SK-N-SH treated with all-trans-retinoic acid at 6 μM for 48 hours (cell line): ENCODE data around the gene DNM2.
"Not testable (repeated sequence)": the region's sequence is repeated elsewhere in the genome, so short reads cannot be mapped to it uniquely, and the experiment has no call there.

Experiments used
- ATAC-seq: fragments of 200-7000 bp; cut with Tn5 transposase; 3 replicates; pipeline ENCODE4 v1.9.1; 2020; ENCODE audit warnings: mild to moderate bottlenecking, moderate library complexity
- ARNTL ChIP-seq: fragments of 450-650 bp; formaldehyde crosslinking; IDR thresholded peaks from 2 replicates; pipeline ENCODE4 v1.5.0; 2020; ENCODE audit warnings: low read depth, mild to moderate bottlenecking, moderate library complexity, borderline replicate concordance
- CREB5 ChIP-seq: fragments of 250-450 bp; sonication (Bioruptor Pico); IDR thresholded peaks from 2 replicates; pipeline ENCODE4 v1.5.1; 2020; ENCODE audit warnings: low read depth, mild to moderate bottlenecking, moderate library complexity
- CSDC2 ChIP-seq: fragments of 250-450 bp; sonication (Bioruptor Pico); IDR thresholded peaks from 2 replicates; pipeline ENCODE4 v1.5.0; 2020; ENCODE audit warnings: mild to moderate bottlenecking, moderate library complexity
- CSRNP3 ChIP-seq: fragments of 250-450 bp; sonication (Bioruptor Pico); IDR thresholded peaks from 2 replicates; pipeline ENCODE4 v1.5.1; 2021; ENCODE audit warnings: mild to moderate bottlenecking, moderate library complexity
- ESRRG ChIP-seq: fragments of 250-450 bp; sonication (Bioruptor Pico); IDR thresholded peaks from 2 replicates; pipeline ENCODE4 v1.6.1; 2021; ENCODE audit warnings: mild to moderate bottlenecking
- GLIS3 ChIP-seq: fragments of 250-450 bp; sonication (Bioruptor Pico); IDR thresholded peaks from 2 replicates; pipeline ENCODE4 v1.5.0; 2020; ENCODE audit warnings: mild to moderate bottlenecking, moderate library complexity
- ISL1 ChIP-seq: fragments of 250-450 bp; sonication (Bioruptor Pico); IDR thresholded peaks from 2 replicates; pipeline ENCODE4 v2.1.2; 2022; ENCODE audit warnings: mild to moderate bottlenecking, moderate library complexity
- OSR1 ChIP-seq: fragments of 250-450 bp; sonication (Bioruptor Pico); IDR thresholded peaks from 2 replicates; pipeline ENCODE4 v1.8.0; 2022; ENCODE audit warnings: moderate library complexity, mild to moderate bottlenecking, inconsistent platforms
- PATZ1 ChIP-seq: fragments of 250-450 bp; sonication (Bioruptor Pico); IDR thresholded peaks from 2 replicates; pipeline ENCODE4 v1.8.0; 2020; ENCODE audit warnings: mild to moderate bottlenecking, moderate library complexity, borderline replicate concordance
- POU6F1 ChIP-seq: fragments of 250-450 bp; sonication (Bioruptor Pico); IDR thresholded peaks from 2 replicates; pipeline ENCODE4 v1.8.0; 2021; ENCODE audit warnings: low read depth, mild to moderate bottlenecking, moderate library complexity, borderline replicate concordance
- PPARA ChIP-seq: fragments of 250-450 bp; sonication (Bioruptor Pico); IDR thresholded peaks from 2 replicates; pipeline ENCODE4 v1.5.0; 2020; ENCODE audit warnings: mild to moderate bottlenecking, borderline replicate concordance
- RARB ChIP-seq: fragments of 250-450 bp; sonication (Bioruptor Pico); IDR thresholded peaks from 2 replicates; pipeline ENCODE4 v1.8.0; 2021; ENCODE audit warnings: mild to moderate bottlenecking, moderate library complexity
- SNAI2 ChIP-seq: fragments of 250-450 bp; sonication (Bioruptor Pico); IDR thresholded peaks from 2 replicates; pipeline ENCODE4 v1.5.0; 2020; ENCODE audit warnings: mild to moderate bottlenecking, moderate library complexity
- TOX ChIP-seq: fragments of 250-450 bp; sonication (Bioruptor Pico); IDR thresholded peaks from 2 replicates; pipeline ENCODE4 v1.8.0; 2021; ENCODE audit warnings: mild to moderate bottlenecking, moderate library complexity, borderline replicate concordance
- ZC3H10 ChIP-seq: fragments of 250-450 bp; sonication (Bioruptor Pico); IDR thresholded peaks from 2 replicates; pipeline ENCODE4 v1.5.1; 2021; ENCODE audit warnings: mild to moderate bottlenecking, moderate library complexity
- ZFP3 ChIP-seq: fragments of 250-450 bp; sonication (Bioruptor Pico); IDR thresholded peaks from 2 replicates; pipeline ENCODE4 v1.5.0; 2020; ENCODE audit warnings: mild to moderate bottlenecking, moderate library complexity
- ZFP30 ChIP-seq: fragments of 450-650 bp; formaldehyde crosslinking; IDR thresholded peaks from 2 replicates; pipeline ENCODE4 v1.5.0; 2022; ENCODE audit warnings: mild to moderate bottlenecking, moderate library complexity
- ZNF565 ChIP-seq: fragments of 450-650 bp; formaldehyde crosslinking; conservative IDR thresholded peaks from 2 replicates; pipeline ENCODE4 v1.5.0; 2020; ENCODE audit warnings: low read depth, mild to moderate bottlenecking, moderate library complexity
- ZNF70 ChIP-seq: fragments of 450-650 bp; formaldehyde crosslinking; IDR thresholded peaks from 2 replicates; pipeline ENCODE4 v1.5.0; 2020; ENCODE audit warnings: mild to moderate bottlenecking, moderate library complexity
- ZNF8 ChIP-seq: fragments of 450-650 bp; formaldehyde crosslinking; IDR thresholded peaks from 2 replicates; pipeline ENCODE4 v1.5.0; 2020; ENCODE audit warnings: mild to moderate bottlenecking, moderate library complexity

Gene DNM2

DNA sequence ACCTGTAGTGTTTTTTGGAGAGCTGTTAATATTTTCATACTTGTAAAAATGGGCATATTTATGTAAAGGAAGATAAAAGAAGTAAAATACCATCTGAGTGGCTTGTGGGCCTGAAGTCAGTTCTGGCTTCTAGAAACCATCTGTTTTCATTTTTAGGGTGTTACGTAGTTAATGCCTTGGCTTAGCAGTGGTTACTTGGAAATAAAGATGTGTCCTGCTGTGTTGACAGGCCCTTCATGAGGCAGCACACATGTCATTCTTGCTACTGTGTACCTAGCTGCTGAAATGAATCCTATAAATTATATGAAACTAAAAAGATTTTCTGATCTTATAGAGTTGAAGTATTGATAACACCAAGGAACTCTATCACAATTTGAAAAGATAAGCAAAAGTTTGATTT is 47.7 kb upstream of the DNM2 start:
- ATAC-seq, result no peak
- no peak for TF ChIP-seq ZNF565 (CRISPR knock-in tag)
- no peak for TF ChIP-seq CREB5
- TF ChIP-seq ESRRG (CRISPR knock-in tag), result no peak
- TF ChIP-seq ZC3H10 (CRISPR knock-in tag), result no peak
- no peak for TF ChIP-seq RARB

DNA sequence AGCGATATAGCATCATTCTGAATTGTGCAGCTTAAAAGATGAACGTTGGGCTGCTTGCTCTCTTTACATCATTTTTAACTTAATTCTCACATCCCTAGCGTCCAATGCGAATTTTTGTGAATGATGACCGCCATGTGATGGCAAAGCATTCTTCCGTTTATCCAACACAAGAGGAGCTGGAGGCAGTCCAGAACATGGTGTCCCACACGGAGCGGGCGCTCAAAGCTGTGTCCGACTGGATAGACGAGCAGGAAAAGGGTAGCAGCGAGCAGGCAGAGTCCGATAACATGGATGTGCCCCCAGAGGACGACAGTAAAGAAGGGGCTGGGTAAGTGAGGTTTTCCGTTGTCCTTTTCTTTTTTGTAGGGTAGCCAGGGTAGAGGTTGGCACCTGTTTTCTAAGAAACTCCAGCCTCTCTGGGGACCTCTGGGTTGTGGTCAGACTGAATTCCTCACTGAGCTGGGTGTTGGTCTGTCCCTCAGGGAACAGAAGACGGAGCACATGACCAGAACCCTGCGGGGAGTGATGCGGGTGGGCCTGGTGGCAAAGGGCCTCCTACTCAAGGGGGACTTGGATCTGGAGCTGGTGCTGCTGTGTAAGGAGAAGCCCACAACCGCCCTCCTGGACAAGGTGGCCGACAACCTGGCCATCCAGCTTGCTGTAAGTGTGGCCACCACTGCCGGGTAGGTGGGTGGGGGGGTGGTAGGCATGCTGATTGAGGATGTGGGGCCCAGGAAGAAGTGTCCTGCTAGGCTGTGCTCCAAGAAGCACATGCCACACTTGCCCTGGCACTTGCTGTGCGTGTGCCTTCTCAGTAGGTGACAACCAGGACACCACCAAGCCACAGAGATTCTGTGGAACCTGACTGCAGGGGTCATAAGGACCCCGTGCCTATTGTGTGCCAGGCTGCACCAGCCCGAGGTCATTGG is 46.7 kb upstream of the DNM2 start:
- TF ChIP-seq CSRNP3 (CRISPR knock-in tag) (no peak), POU6F1 (no peak), OSR1 (CRISPR knock-in tag) (no peak), ARNTL (no peak), ZC3H10 (CRISPR knock-in tag) (no peak), ISL1 (CRISPR knock-in tag) (no peak), PPARA (no peak), RARB (no peak), PATZ1 (no peak), CSDC2 (CRISPR knock-in tag) (no peak), ZFP30 (no peak), ZNF565 (CRISPR knock-in tag) (no peak), ZNF8 (CRISPR knock-in tag) (no peak), SNAI2 (CRISPR knock-in tag) (no peak), GLIS3 (no peak), ESRRG (CRISPR knock-in tag) (no peak), CREB5 (no peak), TOX (CRISPR knock-in tag) (no peak), ZNF70 (no peak)
- no peak for ATAC-seq

- ATAC-seq, result not testable (repeated sequence)
Observed at GRCh38 chr19:10671922-10672321, 46.0 kb upstream of the DNM2 start.

GRCh38 chr19:10675214-10675613 is 42.7 kb upstream of the DNM2 start:
- not testable (repeated sequence) for ATAC-seq

GRCh38 chr19:10677751-10678150 is 40.1 kb upstream of the DNM2 start:
- ATAC-seq, result no peak
- TF ChIP-seq ZC3H10 (CRISPR knock-in tag) (no peak), ZNF70 (no peak), ZNF8 (CRISPR knock-in tag) (no peak), ZFP30 (no peak), ZFP3 (no peak), PPARA (no peak), ZNF565 (CRISPR knock-in tag) (no peak), ISL1 (CRISPR knock-in tag) (no peak), POU6F1 (no peak)
